BLaER1 (cell line): ENCODE results near the gene ANO10.
"Not testable (repeated sequence)": the region's sequence is repeated elsewhere in the genome, so short reads cannot be mapped to it uniquely, and the experiment has no call there.

Experiments
- H3K27ac ChIP-seq: shearing (Covaris generic); formaldehyde crosslinking; 2 replicates; pipeline ENCODE4 v1.8.1; 2022
- H3K27me3 ChIP-seq: shearing (Covaris generic); formaldehyde crosslinking; 2 replicates; pipeline ENCODE4 v1.8.1; 2022
- H3K36me3 ChIP-seq: shearing (Covaris generic); formaldehyde crosslinking; 2 replicates; pipeline ENCODE4 v1.8.1; 2022
- H3K4me1 ChIP-seq: shearing (Covaris generic); formaldehyde crosslinking; 2 replicates; pipeline ENCODE4 v1.8.1; 2022
- H3K4me2 ChIP-seq: shearing (Covaris generic); formaldehyde crosslinking; 2 replicates; pipeline ENCODE4 v1.8.1; 2022
- H3K4me3 ChIP-seq: shearing (Covaris generic); formaldehyde crosslinking; 2 replicates; pipeline ENCODE4 v1.8.1; 2022
- H3K9ac ChIP-seq: shearing (Covaris generic); formaldehyde crosslinking; 2 replicates; pipeline ENCODE4 v1.8.1; 2022
- H3K9me3 ChIP-seq: shearing (Covaris generic); formaldehyde crosslinking; 2 replicates; pipeline ENCODE4 v1.8.1; 2022
- H4K20me1 ChIP-seq: shearing (Covaris generic); formaldehyde crosslinking; 2 replicates; pipeline ENCODE4 v1.8.1; 2022
- Cebpa-rat ChIP-seq: shearing (Covaris generic); IDR thresholded peaks from 2 replicates; pipeline ENCODE4 v1.8.1; 2022

ANO10 gene

GRCh38 chr3:43612419-43612818, 9.4 kb downstream of the ANO10 start:
- H3K4me2 ChIP-seq: no peak overlapping the region
- no peaks in the 10 kb centered on the region for H3K9me3 ChIP-seq
- no peaks in the 10 kb centered on the region; the same call in 1 of the 2 replicates for H3K36me3 ChIP-seq
- H3K27ac ChIP-seq: no peak overlapping the region
- no peaks in the 10 kb centered on the region for H3K27me3 ChIP-seq
- H4K20me1 ChIP-seq: no peaks in the 10 kb centered on the region
- no peak overlapping the region for H3K9ac ChIP-seq
- peaks cover 6% of the 10 kb centered on the region for H3K4me1 ChIP-seq
- no peak overlapping the region for H3K4me3 ChIP-seq
- no peak for TF ChIP-seq Cebpa-rat

DNA sequence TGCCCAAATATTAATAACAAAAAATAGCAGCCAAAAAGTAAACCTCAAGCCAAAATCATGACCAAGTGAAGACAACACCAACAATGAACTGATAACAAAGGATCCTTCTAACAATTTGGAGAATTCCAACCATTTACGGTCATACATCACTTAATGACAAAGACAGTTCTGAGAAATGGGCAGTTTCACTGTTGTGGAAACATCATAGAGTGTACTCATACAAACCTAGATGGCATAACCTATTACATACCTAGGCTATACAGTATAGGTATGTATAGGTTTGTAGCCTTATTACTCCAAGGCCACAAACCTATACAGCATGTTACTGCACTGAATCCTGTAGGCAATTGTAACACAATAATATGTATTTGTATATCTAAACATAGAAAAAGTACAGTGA, 12.4 kb downstream of the ANO10 start:
- no peak overlapping the region for H3K27ac ChIP-seq
- no peak for TF ChIP-seq Cebpa-rat
- H3K4me2 ChIP-seq: no peak overlapping the region
- H3K9me3 ChIP-seq: no peaks in the 10 kb centered on the region
- no peak overlapping the region for H3K4me3 ChIP-seq
- no peak overlapping the region for H3K9ac ChIP-seq
- no peaks in the 10 kb centered on the region for H3K36me3 ChIP-seq
- H4K20me1 ChIP-seq: no peaks in the 10 kb centered on the region
- no peaks in the 10 kb centered on the region for H3K27me3 ChIP-seq
- H3K4me1 ChIP-seq: no peaks in the 10 kb centered on the region

- Histone ChIP-seq H3K27ac (no peak overlapping the region), H3K9ac (no peak overlapping the region), H3K9me3 (no peaks in the 10 kb centered on the region), H3K36me3 (no peaks in the 10 kb centered on the region), H3K4me1 (no peaks in the 10 kb centered on the region), H3K4me2 (no peak overlapping the region), H3K27me3 (no peaks in the 10 kb centered on the region), H3K4me3 (no peak overlapping the region), H4K20me1 (no peaks in the 10 kb centered on the region)
- no peak for TF ChIP-seq Cebpa-rat
Measured at GRCh38 chr3:43608751-43609150, 13.1 kb downstream of the ANO10 start.

- no peak overlapping the region for H3K27ac ChIP-seq
- no peak overlapping the region for H3K4me2 ChIP-seq
- no peaks in the 10 kb centered on the region for H3K36me3 ChIP-seq
- no peaks in the 10 kb centered on the region for H3K4me1 ChIP-seq
- no peaks in the 10 kb centered on the region for H3K9me3 ChIP-seq
- no peak for TF ChIP-seq Cebpa-rat
- no peaks in the 10 kb centered on the region for H3K27me3 ChIP-seq
- no peak overlapping the region for H3K4me3 ChIP-seq
- H3K9ac ChIP-seq: no peak overlapping the region
- no peaks in the 10 kb centered on the region for H4K20me1 ChIP-seq
Measured at GRCh38 chr3:43606284-43606683, 15.5 kb downstream of the ANO10 start.

DNA sequence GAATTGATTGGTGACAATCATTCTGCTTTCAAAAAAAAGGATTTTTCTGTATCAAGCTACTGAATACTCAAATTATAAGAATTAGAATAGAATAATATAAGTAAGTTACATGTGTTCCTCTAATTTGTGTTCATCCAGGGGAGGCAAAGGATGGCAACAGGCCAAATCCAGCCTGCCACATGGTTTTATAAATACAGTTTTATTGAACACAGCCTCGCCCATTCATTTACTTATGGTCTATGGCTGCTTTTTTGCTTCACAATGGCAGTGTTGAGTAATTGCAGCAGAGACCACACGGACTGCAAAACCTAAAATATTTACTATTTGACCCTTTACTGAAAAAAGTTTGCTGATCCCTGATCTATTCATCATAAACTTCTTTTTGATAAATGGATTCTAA, 21.9 kb downstream of the ANO10 start:
- not testable (repeated sequence) for H3K4me2 ChIP-seq, H3K36me3 ChIP-seq, H3K27ac ChIP-seq, H3K27me3 ChIP-seq, H4K20me1 ChIP-seq, H3K9ac ChIP-seq, H3K4me1 ChIP-seq, H3K9me3 ChIP-seq, H3K4me3 ChIP-seq

- Histone ChIP-seq H3K9me3 (no peaks in the 10 kb centered on the region), H3K4me2 (no peak overlapping the region), H3K27me3 (no peaks in the 10 kb centered on the region), H3K4me1 (no peaks in the 10 kb centered on the region), H3K9ac (no peak overlapping the region), H3K27ac (no peak overlapping the region), H3K36me3 (peaks cover 6% of the 10 kb centered on the region; the same call in 1 of the 2 replicates), H4K20me1 (no peaks in the 10 kb centered on the region), H3K4me3 (no peak overlapping the region)
- TF ChIP-seq Cebpa-rat: no peak
Measured at GRCh38 chr3:43597961-43598360, 23.9 kb downstream of the ANO10 start.

GRCh38 chr3:43596178-43596577, 25.6 kb downstream of the ANO10 start:
- H3K4me3 ChIP-seq, H4K20me1 ChIP-seq, H3K9ac ChIP-seq, H3K27ac ChIP-seq, H3K4me1 ChIP-seq, H3K4me2 ChIP-seq, H3K27me3 ChIP-seq: not testable (repeated sequence)
- H3K9me3 ChIP-seq: peaks cover 11% of the 10 kb centered on the region; the same call in 1 of the 2 replicates
- peaks cover 11% of the 10 kb centered on the region for H3K36me3 ChIP-seq

- not testable (repeated sequence) for H3K27me3 ChIP-seq, H3K9ac ChIP-seq, H3K4me2 ChIP-seq, H3K4me1 ChIP-seq, H4K20me1 ChIP-seq, H3K4me3 ChIP-seq, H3K27ac ChIP-seq
- H3K9me3 ChIP-seq: peaks cover 15% of the 10 kb centered on the region
- H3K36me3 ChIP-seq: peaks cover 18% of the 10 kb centered on the region
Measured at GRCh38 chr3:43595280-43595679, 26.5 kb downstream of the ANO10 start.

- H3K4me3 ChIP-seq, H3K27ac ChIP-seq, H3K27me3 ChIP-seq, H4K20me1 ChIP-seq, H3K4me1 ChIP-seq, H3K4me2 ChIP-seq, H3K9ac ChIP-seq: not testable (repeated sequence)
- H3K36me3 ChIP-seq: peaks cover 18% of the 10 kb centered on the region
- peaks cover 15% of the 10 kb centered on the region for H3K9me3 ChIP-seq
Measured at GRCh38 chr3:43593588-43593987, 28.2 kb downstream of the ANO10 start.

GRCh38 chr3:43591866-43592265, 29.9 kb downstream of the ANO10 start:
- not testable (repeated sequence) for H3K4me3 ChIP-seq, H3K9ac ChIP-seq, H3K4me1 ChIP-seq, H4K20me1 ChIP-seq, H3K4me2 ChIP-seq, H3K27ac ChIP-seq, H3K27me3 ChIP-seq
- Histone ChIP-seq H3K9me3 (peaks cover 15% of the 10 kb centered on the region), H3K36me3 (peaks cover 12% of the 10 kb centered on the region)

DNA sequence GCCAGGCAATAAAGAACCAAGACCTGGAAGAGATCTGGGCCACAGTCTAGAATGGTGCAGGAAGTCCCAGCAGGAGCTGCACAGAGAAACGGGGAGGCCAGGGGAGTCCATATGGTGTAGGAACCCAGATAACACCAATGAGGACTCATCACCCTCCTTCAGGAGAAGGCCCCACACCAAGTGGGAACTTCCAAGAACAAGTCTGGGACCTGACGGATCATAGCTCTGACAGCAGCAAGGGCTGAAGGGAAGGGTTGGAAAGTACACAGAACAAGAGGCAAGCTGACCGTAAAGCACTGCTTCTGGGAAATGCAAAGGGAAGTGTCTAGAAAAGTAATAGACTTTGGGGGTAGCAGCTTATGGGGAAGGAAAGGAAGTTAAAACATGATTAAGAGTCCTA, 34.5 kb downstream of the ANO10 start:
- Histone ChIP-seq H3K4me1 (peaks cover 19% of the 10 kb centered on the region; the same call in 1 of the 2 replicates), H3K9ac (no peak overlapping the region), H3K27ac (no peak overlapping the region), H3K4me2 (no peak overlapping the region), H3K36me3 (peaks cover 12% of the 10 kb centered on the region), H3K4me3 (no peak overlapping the region), H3K27me3 (no peaks in the 10 kb centered on the region), H4K20me1 (no peaks in the 10 kb centered on the region), H3K9me3 (peaks cover 11% of the 10 kb centered on the region)
- TF ChIP-seq Cebpa-rat: no peak
